Prostate gland (tissue), 2 donors: Measurements from ENCODE around the gene KLHL3. TPM values are rescaled to one million over a fixed set of nuclear protein-coding genes. Genes with fewer than 3 reads are reported as not detected.
"Not testable (repeated sequence)": the region's sequence is repeated elsewhere in the genome, so short reads cannot be mapped to it uniquely, and the experiment has no call there.

Experiments used
- DNase-seq: peaks from one replicate; pipeline ENCODE4 v3.0.0-alpha.2; 2019; ENCODE audit warnings: low spot score
- H3K27ac ChIP-seq, 2 donors: fragments of 200-600 bp; sonication (generic); 2 replicates each; pipeline ENCODE4 v1.5.1; 2017 to 2019
- H3K27me3 ChIP-seq: fragments of 200-600 bp; sonication (generic); replicated peaks from 2 replicates; pipeline ENCODE4 v1.5.1; 2019; ENCODE audit not compliant: insufficient read depth
- H3K36me3 ChIP-seq, 2 donors: fragments of 200-600 bp; sonication (generic); 1 replicate in 1 of 2; 2 replicates in 1 of 2; pipeline versions ENCODE4 v1.5.1 to v1.8.1; 2017 to 2019
- H3K4me1 ChIP-seq: fragments of 200-600 bp; sonication (generic); replicated peaks from 2 replicates; pipeline ENCODE4 v1.5.1; 2019
- H3K4me3 ChIP-seq, 2 donors: fragments of 200-600 bp; sonication (generic); 2 replicates each; pipeline ENCODE4 v1.5.1; 2017 to 2019
- H3K9me3 ChIP-seq: fragments of 200-600 bp; sonication (generic); 2 replicates; pipeline ENCODE4 v1.5.1; 2017
- POLR2A ChIP-seq: fragments of 450-650 bp; IDR thresholded peaks from one replicate; pipeline ENCODE4 v1.6.1; 2016; ENCODE audit warnings: antibody characterized with exemption, mild to moderate bottlenecking
- POLR2AphosphoS5 ChIP-seq: sonication (generic); formaldehyde crosslinking; IDR thresholded peaks from one replicate; pipeline ENCODE4 v1.6.1; 2017; ENCODE audit warnings: antibody characterized with exemption
- WGBS: methylation state at CpG from one replicate; pipeline ENCODE4 v1.1.5; 2018; 5-methylcytosine and 5-hydroxymethylcytosine counted together
- intact Hi-C: fragments of 100-400 bp; cut with DNase I; formaldehyde crosslinking; loops from one replicate; pipeline ENCODE4 v1.14.2; 2022
- total RNA-seq, 2 donors: library from RNA; depleted of rRNA; stranded (reverse); fragments of >200 nt; gene quantifications; one replicate each; pipeline ENCODE4 v1.1.0, GENCODE V29; 2016
- TF ChIP-seq, protein P1 (sequence below), 4 experiments: fragments of 200-600 bp in 2 of 4; fragments of 450-650 bp in 2 of 4; sonication (generic) in 2 of 4; IDR thresholded peaks; 1 replicate in 3 of 4; 2 replicates in 1 of 4; pipeline ENCODE4 v1.5.1; 2016 to 2019; ENCODE audit warnings: antibody characterized with exemption in 4 of 4, mild to moderate bottlenecking in 2 of 4, moderate library complexity in 2 of 4

The KLHL3 gene
- total RNA-seq, 2 donors from 2014 or later: 1.8 to 14.0 TPM

DNA sequence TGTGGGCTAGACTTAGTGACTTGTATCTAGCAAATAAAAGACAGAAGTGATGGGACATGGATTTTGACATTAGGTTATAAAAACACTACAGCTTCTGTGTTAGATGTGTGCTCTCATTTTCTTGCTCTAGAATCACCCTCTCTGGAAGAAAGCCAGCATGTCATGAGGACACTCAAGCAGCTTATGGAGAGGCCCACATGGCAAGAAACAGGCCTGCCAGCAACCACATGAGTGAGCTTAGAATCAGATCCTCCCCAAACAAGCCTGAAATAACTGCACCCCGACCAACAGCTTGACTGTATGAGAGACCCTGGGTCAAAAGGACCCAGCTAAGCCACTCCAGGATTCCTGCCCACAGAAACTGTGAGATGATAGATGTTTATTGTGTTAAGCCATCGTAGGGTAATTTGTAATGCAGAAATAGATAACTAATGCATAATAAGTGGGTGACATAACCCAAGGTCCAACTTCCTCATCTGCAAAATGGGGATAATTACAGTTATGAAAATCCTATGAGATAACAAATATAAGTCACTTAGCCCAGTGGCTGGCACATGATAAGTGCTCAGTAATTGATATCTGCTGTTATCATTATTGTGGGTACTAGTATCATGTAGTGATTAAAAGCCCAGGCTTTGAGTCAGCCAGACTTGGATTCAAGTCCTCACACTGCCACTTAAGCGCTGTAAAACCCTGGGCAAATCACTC lies 86.5 kb downstream of the KLHL3 start:
- H3K4me3 ChIP-seq: no peak overlapping the region
- DNase-seq: no peak
- WGBS: 77% methylated on average over 3 of the region's 3 CpGs
- no peaks in the 10 kb centered on the region for H3K36me3 ChIP-seq
- intact Hi-C loops: no loop called here
- no peaks in the 10 kb centered on the region for H3K27me3 ChIP-seq
- no peak overlapping the region for H3K27ac ChIP-seq
- TF ChIP-seq POLR2AphosphoS5 (no peak), POLR2A (no peak)
- TF ChIP-seq, protein P1, sequence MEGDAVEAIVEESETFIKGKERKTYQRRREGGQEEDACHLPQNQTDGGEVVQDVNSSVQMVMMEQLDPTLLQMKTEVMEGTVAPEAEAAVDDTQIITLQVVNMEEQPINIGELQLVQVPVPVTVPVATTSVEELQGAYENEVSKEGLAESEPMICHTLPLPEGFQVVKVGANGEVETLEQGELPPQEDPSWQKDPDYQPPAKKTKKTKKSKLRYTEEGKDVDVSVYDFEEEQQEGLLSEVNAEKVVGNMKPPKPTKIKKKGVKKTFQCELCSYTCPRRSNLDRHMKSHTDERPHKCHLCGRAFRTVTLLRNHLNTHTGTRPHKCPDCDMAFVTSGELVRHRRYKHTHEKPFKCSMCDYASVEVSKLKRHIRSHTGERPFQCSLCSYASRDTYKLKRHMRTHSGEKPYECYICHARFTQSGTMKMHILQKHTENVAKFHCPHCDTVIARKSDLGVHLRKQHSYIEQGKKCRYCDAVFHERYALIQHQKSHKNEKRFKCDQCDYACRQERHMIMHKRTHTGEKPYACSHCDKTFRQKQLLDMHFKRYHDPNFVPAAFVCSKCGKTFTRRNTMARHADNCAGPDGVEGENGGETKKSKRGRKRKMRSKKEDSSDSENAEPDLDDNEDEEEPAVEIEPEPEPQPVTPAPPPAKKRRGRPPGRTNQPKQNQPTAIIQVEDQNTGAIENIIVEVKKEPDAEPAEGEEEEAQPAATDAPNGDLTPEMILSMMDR (IDR thresholded peaks at IDR 0.05): no peak
- H3K4me1 ChIP-seq: no peaks in the 10 kb centered on the region
- no peaks in the 10 kb centered on the region for H3K9me3 ChIP-seq

DNA sequence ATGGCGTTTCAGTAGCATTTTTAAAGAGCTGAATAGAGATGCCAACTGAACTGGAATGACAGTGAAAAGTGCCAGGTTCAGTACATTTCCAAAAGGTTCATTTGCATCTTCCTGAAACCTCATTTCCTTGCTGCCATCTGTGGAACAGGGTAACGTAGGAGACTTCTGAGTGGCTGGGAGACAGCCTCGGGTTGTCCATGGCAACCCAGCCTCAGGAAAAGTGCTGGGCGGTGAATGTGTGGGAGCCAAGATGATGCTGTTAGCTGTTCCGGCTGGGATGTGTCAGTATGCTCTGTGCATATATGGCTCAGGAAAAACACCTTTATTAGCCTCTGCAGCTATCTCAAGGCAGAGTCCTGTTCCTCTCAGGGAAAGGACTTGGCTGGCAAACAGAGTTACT lies 87.5 kb downstream of the KLHL3 start:
- TF ChIP-seq POLR2AphosphoS5 (no peak), POLR2A (no peak)
- TF ChIP-seq, protein P1 (IDR thresholded peaks at IDR 0.05): no peak
- WGBS: 95% methylated on average over 5 of the region's 5 CpGs
- H3K4me3 ChIP-seq: no peak overlapping the region
- no peaks in the 10 kb centered on the region for H3K36me3 ChIP-seq
- intact Hi-C loops: no loop called here
- no peaks in the 10 kb centered on the region for H3K9me3 ChIP-seq
- H3K27ac ChIP-seq: no peak overlapping the region
- H3K4me1 ChIP-seq: no peaks in the 10 kb centered on the region
- no peaks in the 10 kb centered on the region for H3K27me3 ChIP-seq
- no peak for DNase-seq

DNA sequence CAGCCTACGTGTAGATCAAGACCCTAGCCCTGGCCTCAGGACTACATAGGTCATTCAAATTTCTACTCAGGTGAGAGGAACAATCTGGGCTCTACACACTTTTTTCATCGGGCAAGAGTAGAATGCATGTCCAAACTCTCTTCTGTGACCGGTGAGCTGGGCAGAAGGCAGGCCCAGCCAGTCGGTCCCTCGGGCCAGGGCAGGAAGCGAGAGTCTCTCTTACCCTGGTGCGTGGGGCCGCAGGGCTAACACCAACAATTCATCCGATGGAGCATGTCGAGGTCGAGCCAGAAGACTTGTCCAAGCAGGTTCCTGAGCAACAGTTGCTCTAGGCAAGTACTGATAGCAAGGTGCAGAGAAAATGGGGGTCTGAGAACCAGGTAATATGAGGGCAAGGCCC lies 88.5 kb downstream of the KLHL3 start:
- no peak overlapping the region for H3K27ac ChIP-seq
- H3K9me3 ChIP-seq: no peaks in the 10 kb centered on the region
- H3K36me3 ChIP-seq: no peaks in the 10 kb centered on the region
- 87% methylated on average over 11 of the region's 11 CpGs for WGBS
- H3K27me3 ChIP-seq: no peaks in the 10 kb centered on the region
- no peak overlapping the region for H3K4me3 ChIP-seq
- no peak for DNase-seq
- intact Hi-C loops: no loop called here
- TF ChIP-seq POLR2AphosphoS5 (no peak), POLR2A (no peak)
- TF ChIP-seq, protein P1 (IDR thresholded peaks at IDR 0.05): no peak
- H3K4me1 ChIP-seq: no peaks in the 10 kb centered on the region

DNA sequence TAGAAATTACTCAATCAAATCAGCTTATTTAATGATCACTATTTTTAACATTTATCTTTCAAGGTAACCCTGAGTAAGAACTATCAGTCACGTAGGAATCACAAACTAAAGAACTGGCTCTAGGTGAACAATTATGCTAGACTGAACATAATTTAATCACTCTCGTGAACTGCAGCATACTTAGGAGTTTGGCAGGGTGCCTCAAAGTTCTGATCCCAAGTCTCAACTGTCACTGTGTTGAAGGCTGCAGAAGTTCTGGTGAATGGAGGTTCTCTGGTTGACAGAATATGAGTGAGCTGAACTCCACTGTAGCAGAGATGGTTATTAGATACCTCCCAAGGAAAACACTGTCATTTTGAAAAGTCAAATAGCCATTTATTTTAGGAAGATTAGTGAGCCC lies 89.1 kb downstream of the KLHL3 start:
- WGBS: 90% methylated on average over 2 of the region's 2 CpGs
- Histone ChIP-seq H3K27me3 (no peaks in the 10 kb centered on the region), H3K9me3 (no peaks in the 10 kb centered on the region), H3K36me3 (no peaks in the 10 kb centered on the region), H3K4me1 (no peaks in the 10 kb centered on the region), H3K27ac (no peak overlapping the region), H3K4me3 (no peak overlapping the region)
- TF ChIP-seq, protein P1 (IDR thresholded peaks at IDR 0.05): no peak
- no peak for TF ChIP-seq POLR2AphosphoS5
- TF ChIP-seq POLR2A: no peak
- intact Hi-C loops: no loop called here
- DNase-seq: no peak

DNA sequence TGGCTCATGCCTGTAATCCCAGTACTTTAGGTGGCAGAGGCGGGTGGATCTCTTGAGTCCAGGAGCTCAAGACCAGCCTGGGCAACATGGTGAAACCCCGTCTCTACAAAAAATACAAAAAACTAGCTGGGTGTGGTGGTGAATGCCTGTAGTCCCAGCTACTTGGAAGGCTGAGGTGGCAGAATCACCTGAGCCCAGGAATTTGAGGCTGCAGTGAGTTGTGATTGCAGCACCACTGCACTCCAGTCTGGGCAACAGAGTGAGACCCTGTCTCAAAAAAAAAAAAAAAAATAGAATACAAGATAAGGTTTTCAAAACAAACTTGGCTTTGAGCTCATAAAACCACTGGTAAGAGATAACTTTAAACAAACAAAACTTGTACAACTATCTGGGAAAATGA lies 92.8 kb downstream of the KLHL3 start:
- intact Hi-C loops, H3K27ac ChIP-seq: not testable (repeated sequence)

More for the DNA sequence above, 92.8 kb downstream of the KLHL3 start:
- not testable (repeated sequence) for H3K4me1 ChIP-seq, H3K4me3 ChIP-seq, H3K36me3 ChIP-seq, H3K9me3 ChIP-seq, DNase-seq, H3K27me3 ChIP-seq
- WGBS: 100% methylated on average over 2 of the region's 2 CpGs
